HT-29 (cell line): ENCODE results near the gene RAPGEF6. TPM values are rescaled to one million over a fixed set of nuclear protein-coding genes. Genes with fewer than 3 reads are reported as not detected.
"Not testable (repeated sequence)": the region's sequence is repeated elsewhere in the genome, so short reads cannot be mapped to it uniquely, and the experiment has no call there.

Experiments
- DNase-seq: peaks from one replicate; pipeline ENCODE4 v3.0.0-alpha.2; 2015; ENCODE audit warnings: low spot score
- total RNA-seq: library from RNA; depleted of rRNA; stranded (reverse); fragments of >200 nt; shearing (Covaris generic); gene quantifications from 2 replicates; pipeline ENCODE4 v1.2.3, GENCODE V29; 2014

RAPGEF6 gene
- total RNA-seq, 1 experiment from 2014 or later, result 7.4 TPM

- DNase-seq, result no peak
Measured at GRCh38 chr5:131610198-131611063, 24.6 kb downstream of the RAPGEF6 start.

DNA sequence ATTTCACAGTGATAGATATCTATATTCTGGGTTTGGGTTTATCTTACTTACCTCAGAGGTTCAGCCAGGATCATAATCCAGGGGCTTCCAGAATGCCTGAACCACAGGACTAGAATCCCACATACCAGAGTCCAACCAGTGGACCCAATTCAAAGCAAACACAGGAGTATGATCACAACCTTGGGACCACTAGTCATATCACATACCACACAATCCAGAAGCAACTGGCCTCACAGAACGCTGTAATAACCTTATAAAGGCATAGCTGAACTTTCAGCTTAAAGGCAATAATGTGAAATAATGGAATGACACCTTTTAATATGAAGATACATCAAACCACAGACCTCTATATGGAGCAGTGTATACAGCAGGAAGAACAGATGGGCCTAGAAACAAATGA is 25.3 kb downstream of the RAPGEF6 start:
- DNase-seq, result no peak

- no peak for DNase-seq
Measured at GRCh38 chr5:131608597-131608996, 26.4 kb downstream of the RAPGEF6 start.

- no peak for DNase-seq
Measured at GRCh38 chr5:131607903-131608540, 27.0 kb downstream of the RAPGEF6 start.

- no peak for DNase-seq
Measured at GRCh38 chr5:131607418-131607817, 27.6 kb downstream of the RAPGEF6 start.

- DNase-seq, result no peak
Measured at GRCh38 chr5:131605086-131605485, 29.9 kb downstream of the RAPGEF6 start.

- no peak for DNase-seq
Measured at GRCh38 chr5:131595088-131596033, 39.7 kb downstream of the RAPGEF6 start.

DNA sequence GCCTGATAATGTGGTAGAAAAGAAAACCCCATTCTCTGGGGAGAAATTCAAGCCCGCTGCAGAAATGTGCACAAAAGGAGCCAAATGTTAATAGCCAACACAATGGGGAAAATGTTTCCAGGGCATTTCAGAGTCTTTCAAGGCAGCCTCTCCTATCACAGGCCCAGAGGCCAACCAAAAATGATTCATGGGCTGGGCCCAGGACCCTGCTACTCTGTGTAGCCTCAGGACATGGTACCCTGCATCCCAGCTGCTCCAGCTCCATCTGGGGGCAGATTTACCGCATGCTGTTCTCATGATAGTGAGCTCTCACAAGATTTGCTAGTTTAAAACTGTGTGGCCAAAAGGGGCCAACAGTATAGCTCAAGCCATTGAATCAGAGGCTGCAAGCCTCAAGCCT is 41.1 kb downstream of the RAPGEF6 start:
- no peak for DNase-seq

- DNase-seq, result not testable (repeated sequence)
Measured at GRCh38 chr5:131593436-131593835, 41.6 kb downstream of the RAPGEF6 start.

DNA sequence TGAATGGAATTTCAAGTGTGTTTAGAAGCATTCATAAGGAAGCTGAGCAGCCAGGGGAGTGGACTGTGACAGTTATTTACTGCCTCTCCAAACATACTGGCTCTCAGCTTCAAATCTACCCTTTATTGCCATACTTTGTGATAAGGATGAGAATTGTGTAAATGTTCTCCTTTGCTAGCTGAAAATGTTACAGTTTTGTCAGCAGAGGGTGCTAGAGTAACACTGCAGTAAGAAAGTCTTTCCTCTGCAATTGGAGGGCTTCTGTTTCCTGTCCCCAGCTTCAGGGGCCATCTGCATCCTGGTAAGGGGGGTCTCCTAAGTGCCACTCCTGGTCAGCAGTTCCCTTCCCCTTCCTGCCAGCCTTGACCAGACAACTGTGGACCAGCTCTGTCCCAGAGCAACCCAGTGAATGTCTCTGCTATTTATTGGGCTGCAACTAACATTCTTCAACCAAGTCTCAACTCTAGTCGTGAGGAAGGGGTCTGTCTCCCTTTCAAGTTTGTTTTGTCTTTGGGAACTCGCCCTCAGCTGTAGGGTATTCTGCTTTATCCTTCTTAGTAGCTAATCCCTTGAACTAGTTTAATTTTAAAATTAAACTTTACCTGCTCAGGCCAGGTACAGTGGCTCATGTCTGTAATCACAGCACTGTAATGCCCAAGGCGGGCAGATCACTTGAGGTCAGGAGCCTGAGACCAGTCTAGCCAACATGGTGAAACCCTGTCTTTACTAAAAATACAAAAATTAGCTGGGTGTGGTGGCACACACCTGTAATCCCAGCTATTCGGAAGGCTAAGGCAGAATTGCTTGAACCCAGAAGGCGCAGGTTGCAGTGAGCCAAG is 45.3 kb downstream of the RAPGEF6 start:
- DNase-seq, result peak; percentile 54

DNA sequence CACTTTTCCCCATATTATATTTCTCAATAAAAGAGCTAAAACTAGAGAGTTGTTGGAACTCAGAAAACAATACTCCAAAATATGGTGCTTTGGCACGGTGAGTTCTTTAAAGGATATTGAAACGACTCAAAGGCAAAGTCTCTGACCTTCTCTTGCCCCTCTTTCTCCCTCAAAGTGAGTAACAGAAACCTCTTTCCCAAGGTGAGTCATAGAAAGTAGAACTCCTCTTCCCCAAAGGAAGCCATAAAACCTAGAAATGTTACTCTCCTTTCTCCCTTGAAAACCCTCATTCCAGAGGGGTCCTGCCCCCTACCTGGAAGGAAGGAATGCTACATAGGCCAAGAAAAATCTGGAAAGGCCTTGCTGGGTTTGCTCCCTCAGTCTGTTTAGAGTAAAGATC is 47.5 kb downstream of the RAPGEF6 start:
- no peak for DNase-seq

DNA sequence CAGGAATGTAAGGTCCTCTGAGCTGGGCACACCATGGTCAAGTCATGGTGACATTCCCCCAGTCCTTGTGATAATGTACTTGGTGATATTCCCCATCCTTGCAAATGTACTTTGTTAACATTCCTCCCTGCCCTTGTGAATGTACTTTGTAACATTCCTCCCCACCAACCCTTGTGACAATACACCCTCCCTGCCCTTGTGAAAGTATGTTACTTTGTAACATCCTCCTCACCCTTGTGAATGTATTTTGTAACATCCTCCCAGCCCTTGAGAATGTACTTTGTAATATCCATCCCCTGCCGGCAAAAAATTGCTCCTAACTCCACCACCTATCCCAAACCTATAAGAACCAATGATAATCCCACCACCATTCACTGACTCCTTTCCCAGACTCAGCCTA is 53.3 kb downstream of the RAPGEF6 start:
- DNase-seq, result no peak

- no peak for DNase-seq
Measured at GRCh38 chr5:131579917-131580671, 54.9 kb downstream of the RAPGEF6 start.

DNA sequence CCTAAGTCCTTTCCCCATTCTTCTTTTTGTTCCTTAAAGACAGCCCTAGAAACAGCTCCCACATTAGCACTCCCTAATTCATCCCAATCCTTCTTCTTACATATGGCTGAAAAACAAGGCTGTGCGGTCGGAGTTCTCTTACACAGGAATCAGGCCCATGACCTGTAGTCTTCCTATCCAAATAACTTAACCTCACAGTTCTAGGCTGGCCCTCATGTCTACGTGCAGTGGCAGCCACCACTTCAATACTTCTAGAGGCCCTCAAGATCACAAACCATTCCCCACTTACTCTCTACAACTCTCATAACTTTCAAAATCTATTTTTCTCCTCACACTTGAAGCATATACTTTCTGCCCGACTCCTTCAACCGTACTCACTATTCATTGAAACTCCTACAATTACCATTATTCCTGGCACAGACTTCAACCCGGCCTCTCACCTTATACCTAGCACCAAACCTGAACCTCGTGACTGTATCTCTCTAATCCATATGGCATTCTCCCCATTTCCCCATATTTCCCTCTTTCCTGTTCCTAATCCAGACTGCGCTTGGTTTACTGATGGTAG is 59.3 kb downstream of the RAPGEF6 start:
- no peak for DNase-seq

DNA sequence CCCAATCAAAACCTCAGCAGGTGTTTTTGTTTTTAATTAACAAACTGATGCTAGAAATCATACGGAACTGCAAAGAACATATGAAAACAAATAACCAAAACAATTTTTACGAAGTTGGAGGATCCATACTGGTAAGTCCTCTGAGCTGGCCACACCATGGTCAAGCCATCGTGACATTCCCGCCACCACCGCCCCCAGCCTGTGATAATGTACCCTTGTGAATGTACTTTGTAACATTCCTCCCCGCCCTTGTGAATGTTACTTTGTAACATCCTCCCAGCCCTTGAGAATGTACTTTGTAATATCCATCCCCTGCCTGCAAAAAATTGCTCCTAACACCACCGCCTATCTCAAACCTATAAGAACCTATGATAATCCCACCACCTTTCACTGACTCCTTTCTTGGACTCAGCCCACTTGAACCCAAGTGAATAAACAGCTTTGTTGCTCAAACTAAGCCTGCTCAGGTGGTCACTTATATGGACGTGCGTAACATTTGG is 63.3 kb downstream of the RAPGEF6 start:
- no peak for DNase-seq

- no peak for DNase-seq
Measured at GRCh38 chr5:131570757-131571156, 64.3 kb downstream of the RAPGEF6 start.

DNA sequence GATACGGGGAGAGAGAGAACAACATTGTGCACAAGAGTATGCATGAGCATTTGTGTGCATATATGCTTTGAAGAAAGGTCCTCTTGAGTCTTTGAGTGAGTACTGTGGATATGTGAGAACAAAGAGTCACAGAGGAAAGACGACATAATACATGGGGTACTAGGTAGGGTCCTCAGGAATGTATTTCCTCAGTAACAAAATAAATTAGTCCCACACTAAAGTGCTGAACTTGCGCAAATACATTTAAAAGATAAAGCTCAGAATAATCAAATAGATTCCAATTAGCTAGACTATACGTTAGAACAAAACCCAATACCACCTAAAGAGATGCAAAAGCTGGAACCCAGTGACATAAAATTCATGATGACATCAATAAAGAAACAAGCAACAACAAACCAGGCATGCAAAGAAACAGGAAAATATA is 70.8 kb downstream of the RAPGEF6 start:
- DNase-seq, result no peak

- no peak for DNase-seq
Measured at GRCh38 chr5:131563434-131564228, 71.4 kb downstream of the RAPGEF6 start.

GRCh38 chr5:131550606-131551005 is 84.4 kb downstream of the RAPGEF6 start:
- DNase-seq, result no peak
